Measurements from ENCODE around the gene ZNF774.
A peak's percentile ranks its signal among the peaks of the same experiment; 100 is the strongest.
"Not testable (repeated sequence)": the region's sequence is repeated elsewhere in the genome, so short reads cannot be mapped to it uniquely, and the experiment has no call there.

ZNF774 gene

DNA sequence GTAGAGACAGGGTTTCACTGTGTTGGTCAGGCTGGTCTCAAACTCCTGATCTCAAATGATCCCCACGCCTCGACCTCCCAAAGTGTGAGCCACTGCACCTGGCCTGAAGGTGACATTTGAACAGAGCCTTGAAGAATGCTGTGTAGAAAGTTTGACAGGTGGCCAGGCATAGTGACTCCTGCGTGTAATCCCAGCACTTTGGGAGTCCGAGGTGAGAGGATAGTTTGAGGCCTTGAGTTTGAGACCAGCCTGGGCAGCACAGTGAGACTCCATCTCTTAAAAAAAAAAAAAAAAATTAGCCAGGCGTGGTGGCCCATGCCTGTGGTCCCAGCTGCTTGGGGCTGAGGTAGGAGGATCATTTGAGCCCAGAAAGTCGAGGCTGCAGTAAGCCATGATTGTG, 37.4 kb downstream of the ZNF774 start:
- no peak for DNase-seq (ENCODE audit: low spot score)

DNA sequence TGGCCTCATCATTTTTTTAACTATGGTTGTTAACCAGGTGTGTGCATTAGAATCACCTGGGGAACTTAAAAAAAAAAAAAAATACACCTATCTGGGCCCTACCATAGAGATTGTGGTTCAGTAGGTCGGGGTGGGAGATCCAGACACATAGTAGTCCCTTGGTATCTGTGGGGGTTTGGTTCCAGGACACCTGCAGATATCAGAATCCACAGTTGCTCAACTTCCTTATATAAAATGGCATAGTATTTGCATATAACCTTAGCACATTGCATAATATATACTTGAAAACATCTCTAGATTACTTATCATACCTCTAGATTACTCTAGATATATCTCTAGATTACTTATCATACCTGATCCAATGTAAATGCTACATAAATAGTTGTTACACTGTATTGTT, 41.0 kb downstream of the ZNF774 start:
- DNase-seq (ENCODE audit: low spot score) = no peak

DNA sequence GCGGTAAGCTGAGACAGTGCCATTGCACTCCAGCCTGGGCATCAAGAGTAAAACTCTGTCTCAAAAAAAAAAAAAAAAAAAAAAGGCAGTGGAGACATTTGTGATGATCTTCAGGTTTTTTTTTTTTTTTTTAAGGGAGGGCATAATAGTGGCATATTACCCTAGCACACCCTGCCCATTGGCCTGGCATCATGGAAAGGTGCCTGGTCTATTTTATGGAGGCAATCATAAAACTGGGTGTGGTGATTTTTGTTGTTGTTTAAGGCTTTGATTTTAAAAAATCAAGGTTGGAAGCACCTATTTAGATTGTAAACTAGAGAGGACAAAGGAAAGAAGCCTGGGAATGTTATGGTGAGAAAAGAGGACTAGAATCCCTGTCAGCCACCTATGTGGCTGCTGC, 42.0 kb downstream of the ZNF774 start:
- no peak for DNase-seq (ENCODE audit: low spot score)

DNA sequence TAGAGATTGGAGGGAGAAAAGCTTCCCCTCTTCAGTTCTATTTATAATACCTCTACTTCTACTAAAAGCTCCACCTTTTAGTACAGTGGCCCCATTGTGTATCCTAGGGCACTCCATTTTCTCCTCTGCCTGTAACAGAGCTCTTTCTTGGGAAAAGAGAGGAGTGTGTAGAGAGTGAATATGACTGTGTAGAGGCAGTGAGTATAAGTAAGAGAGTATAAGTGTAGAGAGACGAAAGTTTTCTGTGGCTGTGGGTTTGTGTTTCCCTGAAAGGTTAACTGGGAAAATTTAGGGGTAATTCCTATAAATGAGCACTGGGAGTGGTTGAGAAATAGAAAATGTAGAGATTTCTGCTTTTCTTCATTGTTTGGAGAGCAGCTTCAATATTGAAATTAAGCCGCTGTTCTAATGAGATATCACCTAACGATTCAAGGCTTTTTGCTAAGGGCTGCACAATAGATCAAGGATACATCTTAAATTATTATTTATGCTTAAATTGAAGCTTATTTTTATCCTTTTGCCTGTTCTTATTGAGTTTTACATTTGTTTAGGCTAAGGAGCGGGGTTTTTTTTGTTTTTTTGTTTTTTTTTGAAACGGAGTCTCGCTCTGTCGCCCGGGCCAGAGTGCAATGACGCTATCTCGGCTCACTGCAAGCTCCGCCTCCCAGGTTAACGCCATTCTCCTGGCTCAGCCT, 42.8 kb downstream of the ZNF774 start:
- DNase-seq (ENCODE audit: low spot score) = no peak

DNA sequence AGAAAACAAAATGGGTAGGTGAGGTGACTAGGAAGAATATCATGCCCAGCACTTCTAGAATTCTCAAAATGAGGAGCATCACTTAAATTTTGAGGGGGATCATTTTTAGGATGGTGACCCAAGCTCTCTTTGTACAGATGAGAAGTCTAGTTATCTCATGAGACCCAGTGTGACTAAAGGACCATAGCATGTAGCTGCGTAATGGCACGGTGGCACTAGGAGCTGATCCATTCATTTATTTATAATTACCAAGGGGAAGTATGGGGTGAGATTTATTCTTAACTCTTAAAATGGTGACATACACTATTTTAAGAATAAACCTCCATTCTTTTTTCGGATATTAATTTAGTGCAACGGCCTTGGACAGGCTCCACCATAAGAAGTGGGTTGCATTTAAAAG, 44.2 kb downstream of the ZNF774 start:
- DNase-seq (ENCODE audit: low spot score) = no peak

DNA sequence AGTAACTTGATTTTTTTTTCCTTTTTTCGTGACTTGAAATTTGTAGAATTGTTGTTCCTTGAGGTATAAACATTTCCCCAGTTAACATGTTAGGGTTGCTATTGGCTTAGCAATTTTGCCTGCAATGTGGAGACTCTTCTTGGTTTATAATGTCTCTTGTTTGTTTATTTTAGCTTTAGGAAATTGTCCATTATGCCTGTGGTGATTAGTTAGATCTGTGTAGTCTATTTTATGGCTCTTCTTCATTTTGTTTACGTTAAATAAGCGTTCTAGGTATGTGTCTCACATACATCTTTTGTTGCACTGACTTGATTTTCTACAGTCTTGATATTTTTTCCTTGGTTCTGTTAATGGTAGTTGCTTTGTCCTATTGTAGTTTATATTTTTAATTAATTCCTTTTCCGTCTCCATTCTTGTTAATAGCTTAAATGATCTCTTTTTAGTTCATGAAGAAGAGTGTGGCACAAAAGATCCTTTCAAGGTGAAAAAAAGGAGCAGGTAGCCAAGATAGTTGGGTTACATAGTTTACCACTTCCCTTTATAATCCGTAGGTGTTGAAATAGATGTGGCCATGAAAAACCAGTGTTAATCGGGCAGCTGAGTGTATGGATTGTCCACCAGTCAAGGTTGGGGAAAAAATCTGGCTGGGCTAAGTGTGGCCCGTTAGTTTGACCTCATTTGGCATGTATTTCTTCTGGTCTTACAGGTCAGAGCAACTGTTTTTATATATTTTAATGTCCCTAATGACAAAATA, 48.1 kb downstream of the ZNF774 start:
- no peak for DNase-seq (ENCODE audit: low spot score)

DNA sequence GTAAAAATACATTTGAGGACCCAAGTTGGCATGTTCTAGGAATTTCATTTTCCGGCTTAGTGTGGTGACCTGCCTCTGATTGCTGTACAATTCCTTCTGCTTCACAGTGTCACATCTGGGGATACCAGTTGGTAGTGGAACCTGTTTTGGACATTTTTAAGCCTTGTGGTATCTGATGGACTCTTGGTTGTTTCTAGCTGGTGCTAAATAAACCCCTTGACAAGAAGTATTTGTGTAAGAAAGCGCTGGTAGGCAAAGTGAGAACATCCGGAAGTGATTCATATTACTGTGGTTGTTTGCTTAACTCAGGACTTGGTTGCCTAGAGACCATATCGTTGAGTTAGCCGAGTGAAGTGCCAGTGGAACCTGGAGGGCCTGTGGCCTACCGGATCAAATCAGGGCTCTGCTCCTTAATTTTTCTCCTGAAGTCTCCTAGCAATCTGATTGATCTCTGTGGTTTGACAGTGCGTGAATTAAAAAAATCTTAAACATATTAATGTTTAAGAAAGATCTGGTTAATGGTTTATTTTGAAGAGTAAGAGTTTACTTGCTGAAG, 48.8 kb downstream of the ZNF774 start:
- DNase-seq (ENCODE audit: low spot score) = peak; percentile 83

DNA sequence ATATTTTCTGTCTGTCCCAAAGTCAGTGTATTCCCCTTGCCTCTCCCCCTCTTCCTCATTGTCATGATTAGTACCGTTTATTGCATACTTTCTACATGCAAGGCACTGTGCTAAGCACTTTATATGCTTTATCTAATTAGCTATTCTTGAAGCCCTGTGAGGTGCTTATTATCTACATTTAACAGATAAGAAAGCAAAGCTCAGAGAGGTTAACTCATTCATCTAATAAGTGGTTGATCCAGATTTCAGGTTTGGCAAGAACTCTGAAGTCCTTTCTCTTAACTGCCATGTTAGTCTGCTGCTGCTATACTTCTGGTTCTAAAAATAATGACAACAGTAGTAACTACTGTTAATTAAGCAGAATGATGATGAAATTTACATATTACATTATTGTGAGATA, 49.4 kb downstream of the ZNF774 start:
- DNase-seq (ENCODE audit: low spot score) = no peak

DNA sequence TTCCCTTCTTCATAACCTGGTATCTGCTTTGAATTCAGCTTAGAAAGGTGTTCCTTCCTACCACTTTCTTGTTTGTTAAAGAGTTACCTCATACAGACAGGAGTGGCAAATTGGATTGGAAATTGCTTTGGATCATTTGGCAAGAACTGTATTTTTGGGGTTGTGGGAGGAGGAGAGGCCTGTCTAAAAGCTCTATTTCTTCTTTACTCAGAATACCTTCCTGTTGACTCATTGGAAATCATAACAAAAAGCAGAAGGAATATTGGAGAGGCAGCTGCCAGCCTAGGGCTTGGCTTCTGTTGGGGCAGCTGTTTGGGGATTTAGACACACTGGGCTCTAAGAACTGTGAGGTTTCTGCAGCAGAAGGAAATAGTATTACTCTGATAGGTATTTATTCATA, 50.1 kb downstream of the ZNF774 start:
- DNase-seq (ENCODE audit: low spot score) = no peak

DNA sequence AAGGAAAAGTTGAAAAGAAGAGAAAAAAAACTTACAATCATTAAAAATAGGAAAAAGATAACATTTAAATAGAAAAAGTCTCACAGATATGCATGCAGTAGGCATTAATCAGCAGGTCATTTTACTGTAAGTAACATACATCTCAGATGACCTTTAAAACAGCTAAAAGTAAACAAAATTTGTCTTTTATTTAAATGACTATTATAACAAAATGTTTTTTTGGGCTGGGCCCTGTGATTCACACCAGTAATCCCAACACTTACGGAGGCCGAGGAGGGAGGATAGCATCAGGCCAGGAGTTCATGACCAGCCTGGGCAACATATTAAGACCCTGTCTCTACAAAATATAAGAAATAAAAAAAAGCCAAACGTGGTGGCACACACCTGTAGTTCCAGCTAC, 50.7 kb downstream of the ZNF774 start:
- no peak for DNase-seq (ENCODE audit: low spot score)

DNA sequence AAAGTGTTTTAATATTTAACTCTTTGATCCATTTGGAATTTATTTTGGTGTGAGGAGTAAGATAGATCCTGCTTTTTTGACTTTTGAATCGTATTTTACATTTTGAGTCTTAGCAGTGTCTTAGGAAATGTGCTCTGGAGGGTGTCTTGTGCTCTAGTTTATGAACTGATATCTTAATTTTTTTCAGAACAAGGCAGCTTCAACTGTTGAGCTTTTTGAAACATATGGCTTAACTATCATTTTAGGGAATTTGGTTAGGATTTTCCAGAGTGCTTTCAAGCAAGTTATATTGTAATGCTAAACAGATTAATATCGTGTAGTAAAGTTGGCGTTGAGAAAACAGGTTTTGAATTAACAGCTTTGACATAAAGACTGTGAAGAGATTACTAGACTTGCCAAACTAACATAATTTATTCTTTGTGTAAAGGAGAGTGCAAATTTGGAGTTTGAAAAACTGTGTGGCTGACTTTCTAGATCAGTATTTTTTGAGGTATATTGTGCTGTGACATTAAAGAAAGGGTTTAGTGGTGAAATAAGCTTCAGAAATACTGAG, 53.0 kb downstream of the ZNF774 start:
- no peak for DNase-seq (ENCODE audit: low spot score)

DNA sequence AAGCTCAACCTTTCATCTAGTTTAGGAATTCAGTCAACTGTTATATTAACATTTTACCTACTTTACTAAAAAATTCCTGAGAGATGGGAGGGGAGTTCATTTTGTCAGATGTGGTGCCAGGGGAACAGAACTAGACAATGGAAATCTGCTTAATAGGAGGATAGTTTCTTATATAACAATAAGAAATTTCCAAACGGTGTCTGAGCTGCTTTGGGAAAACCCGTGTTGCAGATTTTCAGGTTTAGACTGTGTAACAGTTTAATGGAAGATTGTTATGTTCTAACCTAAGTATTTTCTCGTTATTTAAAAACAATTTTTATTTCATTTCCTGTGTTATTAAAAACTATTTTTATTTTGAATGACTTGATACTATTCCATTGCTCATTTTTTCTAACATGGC, 55.3 kb downstream of the ZNF774 start:
- no peak for DNase-seq (ENCODE audit: low spot score)

DNA sequence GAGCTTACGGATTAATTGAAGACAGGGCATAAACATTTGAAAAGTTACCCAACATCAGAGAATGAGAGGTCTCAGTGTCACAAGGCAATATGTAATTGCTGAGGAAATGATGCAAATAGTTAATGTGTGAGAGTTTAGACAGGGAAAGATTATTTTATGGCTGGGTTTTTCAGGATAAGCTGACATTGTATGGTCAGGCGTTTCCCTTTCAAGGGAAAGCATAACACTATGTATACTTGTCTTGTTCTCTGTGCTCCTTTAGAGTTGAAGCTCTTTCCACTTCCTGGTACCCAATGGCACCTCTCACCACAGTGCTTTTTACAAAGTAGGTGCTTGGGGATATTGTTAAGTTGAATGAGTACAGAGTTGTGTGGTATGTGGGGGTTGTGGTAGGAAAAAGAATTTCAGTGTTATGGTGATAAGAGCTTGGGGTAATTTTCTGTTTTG, 55.8 kb downstream of the ZNF774 start:
- DNase-seq (ENCODE audit: low spot score) = peak; percentile 24

DNA sequence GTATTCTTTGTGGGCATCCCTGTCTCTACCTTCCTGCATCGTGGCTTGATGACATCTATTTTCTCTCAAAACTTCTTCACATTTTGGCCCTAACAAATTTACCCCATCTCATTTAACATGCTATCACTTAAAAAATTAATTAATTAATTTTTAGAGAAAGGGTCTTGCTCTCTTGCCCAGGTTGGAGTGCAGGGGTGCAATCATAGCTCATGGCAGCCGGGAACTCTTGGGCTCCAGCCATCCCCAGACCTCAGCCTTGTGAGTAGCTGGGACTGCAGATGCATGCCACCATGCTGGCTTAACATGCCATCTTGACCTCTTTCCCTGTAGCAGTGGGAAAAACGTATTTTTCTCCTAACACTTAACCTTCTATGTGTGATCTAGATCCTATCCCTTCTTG, 56.6 kb downstream of the ZNF774 start:
- DNase-seq (ENCODE audit: low spot score) = no peak

DNA sequence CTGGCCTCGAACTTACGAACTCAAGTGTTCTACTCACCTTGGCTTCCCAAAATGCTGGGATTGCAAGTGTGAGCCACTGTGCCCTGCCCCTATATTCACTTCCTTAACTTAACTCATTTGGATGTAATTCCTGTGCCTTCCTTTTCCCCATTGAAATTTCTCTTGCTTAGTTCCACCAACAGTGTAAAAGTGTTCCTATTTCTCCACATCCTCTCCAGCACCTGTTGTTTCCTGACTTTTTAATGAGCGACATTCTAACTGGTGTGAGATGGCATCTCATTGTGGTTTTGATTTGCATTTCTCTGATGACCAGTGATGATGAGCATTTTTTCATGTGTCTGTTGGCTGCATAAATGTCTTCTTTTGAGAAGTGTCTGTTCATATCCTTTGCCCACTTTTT, 57.5 kb downstream of the ZNF774 start:
- not testable (repeated sequence) for DNase-seq (ENCODE audit: low spot score)

DNA sequence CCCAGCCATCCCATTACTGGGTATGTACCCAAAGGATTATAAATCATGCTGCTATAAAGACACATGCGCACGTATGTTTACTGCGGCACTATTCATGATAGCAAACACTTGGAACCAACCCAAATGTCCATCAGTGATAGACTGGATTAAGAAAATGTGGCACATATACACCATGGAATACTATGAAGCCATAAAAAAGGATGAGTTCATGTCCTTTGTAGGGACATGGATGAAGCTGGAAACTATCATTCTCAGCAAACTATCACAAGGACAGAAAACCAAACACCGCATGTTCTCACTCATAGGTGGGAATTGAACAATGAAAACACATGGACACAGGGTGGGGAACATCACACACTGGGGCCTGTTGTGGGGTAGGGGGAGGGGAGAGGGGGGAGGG, 58.2 kb downstream of the ZNF774 start:
- DNase-seq (ENCODE audit: low spot score) = not testable (repeated sequence)

DNA sequence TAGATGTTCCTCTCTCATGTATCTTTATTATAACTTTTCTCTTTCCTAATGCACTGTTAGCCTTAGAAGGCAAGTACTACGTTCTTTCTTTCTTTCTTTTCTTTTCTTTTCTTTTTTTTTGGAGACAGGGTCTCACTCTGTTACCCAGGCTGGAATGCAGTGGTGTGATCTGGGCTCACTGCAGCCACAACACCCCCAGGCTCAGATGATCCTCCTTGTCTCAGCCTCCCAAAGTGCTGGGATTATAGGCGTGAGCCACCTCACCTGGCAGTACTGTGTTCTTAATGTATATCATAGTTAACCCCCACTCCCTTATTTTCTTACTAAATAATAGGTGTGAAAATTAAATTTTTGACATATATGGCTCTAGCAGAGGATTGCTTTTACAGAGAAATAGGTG, 59.1 kb downstream of the ZNF774 start:
- no peak for DNase-seq (ENCODE audit: low spot score)
